ENCODE data around the gene MAEA. TPM values are rescaled to one million over a fixed set of nuclear protein-coding genes. Genes with fewer than 3 reads are reported as not detected.

MAEA gene
- total RNA-seq, 1 donor from 2014 or later, result 68.2 TPM

GRCh38 chr4:1300466-1301455 lies 11.1 kb downstream of the MAEA start:
- TF ChIP-seq, protein P1, sequence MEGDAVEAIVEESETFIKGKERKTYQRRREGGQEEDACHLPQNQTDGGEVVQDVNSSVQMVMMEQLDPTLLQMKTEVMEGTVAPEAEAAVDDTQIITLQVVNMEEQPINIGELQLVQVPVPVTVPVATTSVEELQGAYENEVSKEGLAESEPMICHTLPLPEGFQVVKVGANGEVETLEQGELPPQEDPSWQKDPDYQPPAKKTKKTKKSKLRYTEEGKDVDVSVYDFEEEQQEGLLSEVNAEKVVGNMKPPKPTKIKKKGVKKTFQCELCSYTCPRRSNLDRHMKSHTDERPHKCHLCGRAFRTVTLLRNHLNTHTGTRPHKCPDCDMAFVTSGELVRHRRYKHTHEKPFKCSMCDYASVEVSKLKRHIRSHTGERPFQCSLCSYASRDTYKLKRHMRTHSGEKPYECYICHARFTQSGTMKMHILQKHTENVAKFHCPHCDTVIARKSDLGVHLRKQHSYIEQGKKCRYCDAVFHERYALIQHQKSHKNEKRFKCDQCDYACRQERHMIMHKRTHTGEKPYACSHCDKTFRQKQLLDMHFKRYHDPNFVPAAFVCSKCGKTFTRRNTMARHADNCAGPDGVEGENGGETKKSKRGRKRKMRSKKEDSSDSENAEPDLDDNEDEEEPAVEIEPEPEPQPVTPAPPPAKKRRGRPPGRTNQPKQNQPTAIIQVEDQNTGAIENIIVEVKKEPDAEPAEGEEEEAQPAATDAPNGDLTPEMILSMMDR (IDR thresholded peaks at IDR 0.05; ENCODE audit: unreplicated experiment), result no peak
- peaks cover 25% of the 10 kb centered on the region for H3K36me3 Mint-ChIP-seq (ENCODE audit: low read depth, unreplicated experiment)

GRCh38 chr4:1302159-1302558 lies 12.5 kb downstream of the MAEA start:
- peaks cover 8% of the 10 kb centered on the region for H3K4me1 Mint-ChIP-seq (ENCODE audit: unreplicated experiment)
- no peak for DNase-seq (ENCODE audit: low spot score)
- peaks cover 18% of the 10 kb centered on the region for H3K36me3 Mint-ChIP-seq (ENCODE audit: low read depth, unreplicated experiment)
- H3K27ac Mint-ChIP-seq (ENCODE audit: unreplicated experiment), result no peak overlapping the region
- H3K4me3 Mint-ChIP-seq (ENCODE audit: unreplicated experiment), result no peak overlapping the region
- TF ChIP-seq, protein P1 (IDR thresholded peaks at IDR 0.05; ENCODE audit: unreplicated experiment), result no peak
- no peaks in the 10 kb centered on the region for H3K9me3 Mint-ChIP-seq (ENCODE audit: unreplicated experiment)
- H3K27me3 Mint-ChIP-seq (ENCODE audit: unreplicated experiment), result peaks cover 1% of the 10 kb centered on the region

More at GRCh38 chr4:1300466-1301455, 11.1 kb downstream of the MAEA start:
- H3K4me3 Mint-ChIP-seq (ENCODE audit: unreplicated experiment), result no peak overlapping the region
- H3K27ac Mint-ChIP-seq (ENCODE audit: unreplicated experiment), result no peak overlapping the region
- H3K4me1 Mint-ChIP-seq (ENCODE audit: unreplicated experiment), result peaks cover 12% of the 10 kb centered on the region
- H3K9me3 Mint-ChIP-seq (ENCODE audit: unreplicated experiment), result no peaks in the 10 kb centered on the region
- DNase-seq (ENCODE audit: low spot score), result no peak
- peaks cover 3% of the 10 kb centered on the region for H3K27me3 Mint-ChIP-seq (ENCODE audit: unreplicated experiment)

DNA sequence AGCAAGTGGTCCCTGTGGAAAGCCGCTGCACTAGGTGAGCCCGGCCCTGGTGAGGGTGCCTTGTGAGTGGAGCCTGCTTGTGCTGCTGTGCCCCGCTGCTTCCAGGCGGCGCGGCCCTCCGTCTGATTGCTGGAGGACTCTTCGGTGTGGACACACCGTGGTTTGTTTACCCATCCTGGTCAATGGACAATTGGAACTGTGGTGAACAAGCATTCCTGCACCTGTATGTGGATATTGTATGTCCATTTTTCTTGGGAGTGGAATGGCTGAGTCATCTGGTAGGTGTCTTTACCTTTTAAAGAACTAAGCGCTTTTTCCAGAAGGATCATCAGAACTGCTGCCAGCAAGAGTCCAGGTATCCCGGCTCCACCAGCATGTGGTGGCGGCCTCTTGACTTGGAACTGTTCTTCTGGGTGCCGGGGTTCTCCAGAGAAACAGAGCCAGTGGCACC lies 15.6 kb downstream of the MAEA start:
- Mint-ChIP-seq H3K4me1 (ENCODE audit: unreplicated experiment) (peaks cover 15% of the 10 kb centered on the region), H3K27ac (ENCODE audit: unreplicated experiment) (no peak overlapping the region), H3K27me3 (ENCODE audit: unreplicated experiment) (peaks cover 2% of the 10 kb centered on the region), H3K4me3 (ENCODE audit: unreplicated experiment) (no peak overlapping the region), H3K36me3 (ENCODE audit: low read depth, unreplicated experiment) (peaks cover 8% of the 10 kb centered on the region), H3K9me3 (ENCODE audit: unreplicated experiment) (no peaks in the 10 kb centered on the region)
- no peak for DNase-seq (ENCODE audit: low spot score)
- TF ChIP-seq, protein P1 (IDR thresholded peaks at IDR 0.05; ENCODE audit: unreplicated experiment), result no peak

- Mint-ChIP-seq H3K4me3 (ENCODE audit: unreplicated experiment) (no peak overlapping the region), H3K36me3 (ENCODE audit: low read depth, unreplicated experiment) (peaks cover 8% of the 10 kb centered on the region), H3K27ac (ENCODE audit: unreplicated experiment) (no peak overlapping the region), H3K27me3 (ENCODE audit: unreplicated experiment) (peaks cover 2% of the 10 kb centered on the region), H3K4me1 (ENCODE audit: unreplicated experiment) (peaks cover 17% of the 10 kb centered on the region), H3K9me3 (ENCODE audit: unreplicated experiment) (no peaks in the 10 kb centered on the region)
- TF ChIP-seq, protein P1 (IDR thresholded peaks at IDR 0.05; ENCODE audit: unreplicated experiment), result no peak
- DNase-seq (ENCODE audit: low spot score), result no peak
These were observed 16.2 kb downstream of the MAEA start for GRCh38 chr4:1305781-1306455.
